M059J (cell line): ENCODE results near the gene CCDC158. TPM values are rescaled to one million over a fixed set of nuclear protein-coding genes. Genes with fewer than 3 reads are reported as not detected.
"Not testable (repeated sequence)": the region's sequence is repeated elsewhere in the genome, so short reads cannot be mapped to it uniquely, and the experiment has no call there.

ENCODE experiments used
- DNase-seq: peaks from one replicate; pipeline ENCODE4 v3.0.0-alpha.2; 2012; ENCODE audit warnings: low read depth
- total RNA-seq: library from RNA; depleted of rRNA; stranded (reverse); fragments of >200 nt; shearing (Covaris generic); gene quantifications from 2 replicates; pipeline ENCODE4 v1.2.3, GENCODE V29; 2014

The CCDC158 gene
- total RNA-seq, 1 experiment from 2014 or later = not detected

DNA sequence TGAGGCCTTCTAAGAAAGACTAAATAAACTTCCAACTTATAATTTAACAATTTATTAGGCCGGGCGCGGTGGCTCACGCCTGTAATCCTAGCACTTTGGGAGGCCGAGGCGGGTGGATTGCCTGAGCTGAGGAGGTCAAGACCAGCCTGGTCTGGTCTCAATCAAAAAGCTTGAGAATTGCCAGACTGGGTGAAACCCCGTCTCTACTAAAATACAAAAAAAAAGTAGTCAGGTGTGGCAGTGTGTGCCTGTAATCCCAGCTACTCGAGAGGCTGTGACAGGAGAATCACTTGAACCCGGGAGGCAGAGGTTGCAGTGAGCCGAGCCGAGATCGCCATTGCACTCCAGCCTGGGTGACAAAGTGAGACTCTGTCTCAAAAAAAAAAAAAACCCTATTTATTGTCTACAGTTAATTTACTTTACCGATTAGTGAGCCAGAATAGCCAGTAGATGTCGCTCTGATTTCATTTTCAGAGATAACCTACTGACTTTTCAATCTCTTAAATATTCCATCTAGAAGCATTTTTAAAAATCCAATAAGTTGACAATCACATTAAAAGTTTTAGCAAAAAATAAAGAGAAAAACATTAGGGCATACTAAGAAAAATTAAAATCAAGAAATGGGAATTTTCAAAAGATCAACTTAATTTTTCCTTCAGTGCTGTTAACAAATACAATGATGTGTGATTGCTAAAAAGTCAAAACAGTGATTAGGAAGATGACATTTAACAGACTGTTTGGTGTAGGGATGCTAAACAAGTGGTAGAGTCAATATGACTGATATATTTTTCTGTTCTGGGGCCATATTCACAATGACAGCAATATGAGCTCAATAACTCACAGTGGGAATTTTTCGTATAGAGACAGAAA lies 9.8 kb upstream of the CCDC158 start:
- peak; percentile 58 for DNase-seq

DNA sequence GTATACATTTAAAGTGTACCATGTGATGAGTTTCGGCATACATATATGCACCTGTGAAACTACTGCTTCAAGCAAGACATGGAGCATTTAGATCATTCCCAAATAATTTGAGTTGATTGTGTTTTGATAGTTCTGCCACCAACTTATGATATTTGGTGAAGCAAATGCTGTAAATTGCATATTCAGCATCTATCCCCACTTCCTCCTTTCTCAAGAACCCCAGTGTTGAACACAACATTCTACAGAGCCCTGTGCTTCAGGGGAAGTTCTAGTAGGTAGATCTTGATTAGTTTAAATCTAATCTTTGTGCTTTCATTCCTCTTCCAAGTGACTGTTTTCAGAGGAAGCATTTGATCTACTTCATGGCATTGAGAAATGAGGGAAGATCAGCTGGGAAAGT lies 8.7 kb upstream of the CCDC158 start:
- DNase-seq = no peak

DNA sequence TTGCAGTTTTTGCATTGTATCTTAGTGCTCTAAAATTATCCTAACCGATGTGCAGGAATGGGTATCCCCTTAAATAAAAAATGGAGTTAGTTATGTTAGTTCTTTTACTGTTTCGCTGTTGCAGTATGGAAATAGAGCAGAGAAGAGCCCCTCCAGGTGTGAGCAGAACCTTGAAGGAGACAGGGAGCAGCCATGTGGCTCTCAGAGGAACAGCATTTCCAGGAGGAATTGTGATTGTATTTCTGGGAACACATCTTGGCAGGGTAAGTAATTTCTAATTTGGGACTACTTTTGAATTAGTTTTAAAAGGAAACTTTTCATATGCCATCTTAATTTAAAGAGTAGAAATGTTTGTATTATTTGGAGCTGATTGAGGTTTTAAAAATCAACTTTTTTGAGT lies 5.3 kb upstream of the CCDC158 start:
- DNase-seq = peak; percentile 22

GRCh38 chr4:76423159-76423558 lies 2.2 kb upstream of the CCDC158 start:
- DNase-seq = not testable (repeated sequence)

GRCh38 chr4:76420188-76420761 lies 666 bp downstream of the CCDC158 start:
- DNase-seq = no peak

GRCh38 chr4:76410636-76411035 lies 10.3 kb downstream of the CCDC158 start:
- DNase-seq = no peak

- no peak for DNase-seq
Observed at GRCh38 chr4:76407440-76408119, 13.4 kb downstream of the CCDC158 start.

- no peak for DNase-seq
Observed at GRCh38 chr4:76406081-76406480, 14.9 kb downstream of the CCDC158 start.

- DNase-seq = no peak
Observed at GRCh38 chr4:76401654-76402053, 19.3 kb downstream of the CCDC158 start.

GRCh38 chr4:76388160-76388908 lies 32.6 kb downstream of the CCDC158 start:
- peak; percentile 21 for DNase-seq

DNA sequence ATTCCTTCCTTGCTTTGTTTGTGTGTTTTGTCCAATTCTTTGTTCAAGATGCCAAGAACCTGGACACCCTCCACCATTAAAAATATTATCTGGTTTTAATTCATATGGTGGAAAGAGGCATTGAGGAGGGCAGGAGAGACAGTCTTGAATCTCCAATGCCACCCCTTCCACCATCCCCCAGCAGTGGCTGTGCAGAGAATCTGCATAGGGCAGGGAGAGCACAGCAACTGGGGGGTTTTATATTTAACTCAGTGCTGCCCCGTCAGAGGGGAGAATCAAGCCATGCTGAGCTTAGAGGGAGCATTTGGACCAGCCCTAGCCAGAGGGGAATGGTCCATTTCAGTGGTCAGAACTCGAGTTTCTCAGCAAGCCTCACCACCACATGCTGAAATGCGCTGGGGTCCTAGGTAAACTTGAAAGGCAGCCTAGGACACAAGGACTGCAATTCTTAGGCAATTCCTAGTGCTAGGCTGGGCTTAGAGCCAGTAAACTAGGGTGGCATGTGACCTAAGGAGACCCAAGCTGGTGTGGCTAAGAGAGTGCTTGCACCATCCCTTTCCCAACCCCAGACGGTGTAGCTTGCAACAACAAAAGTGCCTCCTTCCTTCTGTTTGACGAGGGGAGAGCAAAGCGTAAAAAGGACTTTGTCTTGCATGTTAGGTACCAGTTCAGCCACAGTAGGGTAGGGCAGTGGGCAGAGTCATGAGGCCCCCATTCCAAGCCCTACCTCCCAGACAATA lies 34.2 kb downstream of the CCDC158 start:
- DNase-seq = no peak

DNA sequence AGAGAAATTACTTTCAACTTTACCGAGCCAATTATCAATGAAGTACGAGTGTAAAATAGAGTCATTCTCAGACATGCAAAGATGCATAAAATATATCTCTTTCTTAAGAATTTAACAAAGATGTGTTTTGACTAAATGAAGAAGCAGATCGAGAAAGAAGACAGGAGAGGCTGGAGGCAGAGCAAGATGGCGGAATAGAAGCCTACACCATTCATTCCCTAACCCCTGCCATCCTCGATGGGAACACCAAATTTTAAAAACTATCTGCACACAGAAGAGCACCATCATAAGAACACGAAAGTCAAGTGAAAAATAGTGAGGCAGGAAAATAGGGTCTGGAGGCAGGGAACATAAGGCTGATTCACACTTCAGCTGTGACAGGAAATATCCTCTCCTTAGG lies 35.0 kb downstream of the CCDC158 start:
- no peak for DNase-seq

DNA sequence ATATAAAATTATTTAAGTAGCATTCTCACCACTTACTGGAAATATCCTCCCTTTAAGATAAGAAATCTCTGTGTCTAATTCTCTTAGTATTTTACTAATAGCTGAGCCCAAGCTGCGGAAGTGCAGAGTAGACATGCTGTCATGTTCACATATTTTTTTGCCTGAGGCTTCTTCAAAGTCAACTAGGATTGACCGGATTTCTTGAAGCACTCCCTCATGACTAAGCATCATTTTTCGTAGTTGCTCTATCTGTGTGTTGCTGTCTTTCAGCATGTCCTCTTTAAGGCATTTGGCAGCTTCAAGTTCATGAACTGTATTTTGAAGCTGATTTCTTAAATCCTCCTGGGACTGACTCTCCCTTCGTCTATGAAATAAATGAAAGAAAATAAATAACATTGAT lies 36.9 kb downstream of the CCDC158 start:
- DNase-seq = peak; percentile 38

- no peak for DNase-seq
Observed at GRCh38 chr4:76383001-76383400, 37.9 kb downstream of the CCDC158 start.

DNA sequence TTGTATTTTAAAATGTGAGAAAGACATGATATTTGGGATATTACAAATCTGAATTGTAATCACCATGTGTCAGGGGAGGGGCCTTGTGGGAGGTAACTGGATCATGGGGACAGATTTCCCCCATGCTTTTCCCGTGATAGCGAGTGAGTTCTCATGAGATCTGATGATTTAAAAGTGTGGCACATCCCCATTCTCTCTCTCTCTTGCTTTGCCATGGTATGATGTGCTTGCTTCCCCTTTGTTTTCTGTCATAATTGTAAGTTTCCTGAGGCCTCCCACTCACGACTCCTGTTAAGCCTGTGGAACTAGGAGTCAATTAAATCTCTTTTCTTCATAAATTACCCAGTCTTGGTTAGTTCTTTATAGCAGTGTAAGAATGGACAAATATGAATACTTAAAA lies 39.0 kb downstream of the CCDC158 start:
- no peak for DNase-seq

- no peak for DNase-seq
Observed at GRCh38 chr4:76380561-76380960, 40.4 kb downstream of the CCDC158 start.

DNA sequence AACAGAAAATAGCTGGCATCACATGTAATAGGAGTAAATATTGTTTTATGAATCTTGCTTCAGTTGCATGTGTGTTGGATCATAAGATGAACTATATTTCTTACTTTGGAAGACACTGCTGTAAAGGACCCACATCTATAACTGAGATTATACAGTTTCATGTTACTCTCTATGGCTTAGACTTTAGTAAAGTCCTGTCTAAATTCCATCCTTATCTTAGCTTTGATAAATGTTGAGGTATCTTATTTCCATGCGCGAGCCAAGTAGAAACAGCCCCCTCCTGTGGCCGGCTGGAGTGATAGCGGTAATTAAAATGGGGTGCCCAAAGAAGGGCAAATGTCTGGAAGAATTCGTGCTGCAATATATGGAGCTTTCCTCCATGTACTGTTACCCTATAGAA lies 43.0 kb downstream of the CCDC158 start:
- peak; percentile 22 for DNase-seq

DNA sequence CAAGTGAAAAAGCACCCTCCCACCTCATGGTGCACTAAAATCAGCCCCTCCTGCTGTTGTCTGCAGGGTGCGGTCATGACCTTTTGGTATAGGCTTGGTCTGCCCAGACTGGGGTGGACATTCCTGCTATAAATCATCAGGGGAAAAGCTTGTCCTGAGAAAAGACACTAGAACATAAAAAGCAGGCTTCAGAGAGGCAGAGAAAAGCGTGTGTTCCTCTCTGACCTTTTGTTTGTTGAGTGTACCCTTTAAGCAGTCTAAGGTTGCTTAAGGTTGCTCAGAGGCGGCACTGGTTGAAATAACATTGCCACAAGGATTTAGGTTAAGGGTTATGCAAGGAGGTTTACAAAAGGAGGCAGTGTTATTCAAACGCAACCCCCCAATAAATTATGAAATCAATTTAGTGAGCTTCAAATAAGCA lies 43.5 kb downstream of the CCDC158 start:
- DNase-seq = no peak

- DNase-seq = no peak
Observed at GRCh38 chr4:76376534-76376933, 44.4 kb downstream of the CCDC158 start.

- no peak for DNase-seq
Observed at GRCh38 chr4:76375703-76376102, 45.2 kb downstream of the CCDC158 start.

DNA sequence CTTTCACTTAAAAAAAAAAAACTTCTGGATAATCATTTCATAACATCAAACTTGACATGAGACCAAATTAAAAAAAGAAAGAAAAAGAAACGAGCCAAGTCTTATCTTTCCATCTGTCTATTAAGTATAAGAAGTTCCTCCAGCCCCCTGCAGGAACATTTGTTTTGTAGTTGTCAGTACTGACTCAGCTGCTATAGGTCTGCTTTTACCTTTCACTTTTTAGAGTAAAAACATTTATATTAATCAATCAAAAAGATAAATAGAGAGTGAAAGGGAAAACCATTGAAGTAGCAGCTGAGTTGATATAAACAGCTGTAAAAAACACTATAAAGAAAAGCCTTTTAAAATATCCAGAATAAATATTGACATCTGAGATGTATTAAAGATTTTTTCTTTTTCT lies 46.1 kb downstream of the CCDC158 start:
- DNase-seq = no peak
